K562 (cell line): ENCODE data around the gene KANK4. TPM values are rescaled to one million over a fixed set of nuclear protein-coding genes. Genes with fewer than 3 reads are reported as not detected.

Experiments
- ERF ChIP-seq: fragments of 450-650 bp; formaldehyde crosslinking; IDR thresholded peaks from 2 replicates; pipeline ENCODE4 v1.4.0; 2020; ENCODE audit warnings: mild to moderate bottlenecking, mixed read lengths
- FOXA1 ChIP-seq: fragments of 450-650 bp; IDR thresholded peaks from 2 replicates; pipeline ENCODE4 v1.6.1; 2016; ENCODE audit warnings: mild to moderate bottlenecking, borderline replicate concordance
- LARP7 ChIP-seq: fragments of 450-650 bp; IDR thresholded peaks from 2 replicates; pipeline ENCODE4 v1.6.1; 2016
- MGA ChIP-seq: fragments of 450-650 bp; IDR thresholded peaks from 2 replicates; pipeline ENCODE4 v1.6.1; 2016; ENCODE audit warnings: mild to moderate bottlenecking, moderate library complexity
- NCOA4 ChIP-seq: fragments of 450-650 bp; IDR thresholded peaks from 2 replicates; pipeline ENCODE4 v1.6.1; 2018; ENCODE audit warnings: mild to moderate bottlenecking; ENCODE audit not compliant: partially characterized antibody
- SOX6 ChIP-seq: fragments of 450-650 bp; IDR thresholded peaks from 2 replicates; pipeline ENCODE4 v1.6.1; 2014; ENCODE audit warnings: mild to moderate bottlenecking
- TGIF2 ChIP-seq: sonication (generic); formaldehyde crosslinking; IDR thresholded peaks from 2 replicates; pipeline ENCODE4 v1.8.1; 2022; ENCODE audit warnings: mild to moderate bottlenecking, missing genetic modification reagents, moderate library complexity
- ZNF518B ChIP-seq: fragments of 250-450 bp; sonication (Bioruptor Pico); IDR thresholded peaks from 2 replicates; pipeline ENCODE4 v1.5.0; 2021; ENCODE audit warnings: mild to moderate bottlenecking, moderate library complexity
- polyA plus RNA-seq, 8 experiments: library from polyadenylated mRNA; depleted of rRNA in 4 of 8; stranded (reverse) in 5 of 8; unstranded in 3 of 8; fragments of >200 nt; fragmentation: Nextera tagmentation in 2 of 8; fragmentation: Illumina TruSeq in 1 of 8; extraction: Ambion mirVana in 2 of 8; extraction: Trizol in 1 of 8; gene quantifications; 2 replicates each; pipeline versions ENCODE4 v1.2.1 to v1.2.3, GENCODE V29; 2011 to 2014; ENCODE audit warnings: inconsistent platforms in 1 of 8, missing spikeins in 1 of 8
- total RNA-seq, 7 experiments: library from RNA; depleted of rRNA in 6 of 7; stranded (reverse); fragments of >200 nt in 6 of 7; fragmentation: Illumina TruSeq in 2 of 7; extraction: Trizol in 2 of 7; gene quantifications; 2 replicates each; pipeline versions ENCODE4 v1.2.1 to v1.2.3, GENCODE V29; 2011 to 2021; ENCODE audit warnings: low replicate concordance in 1 of 7

Gene KANK4
- total and polyA plus RNA-seq, 9 of the 15 experiments (the other 6 are each of a cell fraction or from before 2014, with no cell fraction given): not detected

- TF ChIP-seq MGA: no peak
- TF ChIP-seq NCOA4: no peak
- TF ChIP-seq LARP7: no peak
- TF ChIP-seq FOXA1: no peak
- TF ChIP-seq SOX6: no peak
- TF ChIP-seq ERF (CRISPR knock-in tag): no peak
- no peak for TF ChIP-seq TGIF2 (CRISPR knock-in tag)
- TF ChIP-seq ZNF518B (CRISPR knock-in tag): no peak
These were observed 131.1 kb downstream of the KANK4 start (continued) for GRCh38 chr1:62188111-62188510.
